MM.1S (cell line): ENCODE measurements around the gene TRMT1L.
A peak's percentile ranks its signal among the peaks of the same experiment; 100 is the strongest.
"Not testable (repeated sequence)": the region's sequence is repeated elsewhere in the genome, so short reads cannot be mapped to it uniquely, and the experiment has no call there.

Source experiments
- DNase-seq: peaks from one replicate; pipeline ENCODE4 v3.0.0-alpha.2; 2015
- H2AFZ ChIP-seq: fragments of 300-600 bp; sonication (generic); 2 replicates; pipeline ENCODE4 v1.6.0; 2016; ENCODE audit warnings: antibody characterized with exemption, low read length
- H3F3A ChIP-seq: fragments of 300-600 bp; sonication (generic); 2 replicates; pipeline ENCODE4 v1.6.1; 2016; ENCODE audit warnings: mild to moderate bottlenecking, antibody characterized with exemption, low read length, moderate library complexity, mixed read lengths; ENCODE audit not compliant: insufficient read depth
- H3K27ac ChIP-seq: fragments of 300-600 bp; sonication (generic); 2 replicates; pipeline ENCODE4 v1.5.1; 2016; ENCODE audit warnings: mild to moderate bottlenecking, low read length
- H3K27me3 ChIP-seq: fragments of 300-600 bp; sonication (generic); replicated peaks from 2 replicates; pipeline ENCODE4 v1.6.0; 2016; ENCODE audit warnings: low read length; ENCODE audit not compliant: insufficient read depth
- H3K36me3 ChIP-seq: fragments of 300-600 bp; sonication (generic); replicated peaks from 2 replicates; pipeline ENCODE4 v1.6.1; 2016; ENCODE audit warnings: mild to moderate bottlenecking, low read length, mixed read lengths; ENCODE audit not compliant: insufficient read depth
- H3K4me1 ChIP-seq: fragments of 300-600 bp; sonication (generic); 2 replicates; pipeline ENCODE4 v1.6.1; 2016; ENCODE audit warnings: low read length, mixed read lengths
- H3K4me2 ChIP-seq: fragments of 300-600 bp; sonication (generic); 2 replicates; pipeline ENCODE4 v1.6.0; 2016; ENCODE audit warnings: low read depth, low read length
- H3K4me3 ChIP-seq: fragments of 300-600 bp; sonication (generic); 2 replicates; pipeline ENCODE4 v1.5.1; 2016; ENCODE audit warnings: low read length, mixed read lengths
- H3K79me2 ChIP-seq: fragments of 300-600 bp; sonication (generic); 2 replicates; pipeline ENCODE4 v1.6.1; 2016; ENCODE audit warnings: mixed run types, low read length, mixed read lengths
- H3K9ac ChIP-seq: fragments of 300-600 bp; sonication (generic); 2 replicates; pipeline ENCODE4 v1.6.1; 2016; ENCODE audit warnings: low read length, mixed read lengths
- H3K9me2 ChIP-seq: fragments of 300-600 bp; sonication (generic); replicated peaks from 2 replicates; pipeline ENCODE4 v1.6.1; 2016; ENCODE audit warnings: mild to moderate bottlenecking, low read length, mixed read lengths; ENCODE audit not compliant: insufficient read depth
- H3K9me3 ChIP-seq: fragments of 300-600 bp; sonication (generic); replicated peaks from 2 replicates; pipeline ENCODE4 v1.6.1; 2016; ENCODE audit warnings: mild to moderate bottlenecking, low read length, mixed read lengths; ENCODE audit not compliant: insufficient read depth
- H4K20me1 ChIP-seq: fragments of 300-600 bp; sonication (generic); 2 replicates; pipeline ENCODE4 v1.6.1; 2016; ENCODE audit warnings: mild to moderate bottlenecking, low read length, moderate library complexity, mixed read lengths; ENCODE audit not compliant: insufficient read depth
- EZH2 ChIP-seq: fragments of 300-600 bp; sonication (generic); optimal IDR thresholded peaks from 2 replicates; pipeline ENCODE3; 2017; ENCODE audit warnings: low read depth, mild to moderate bottlenecking, antibody characterized with exemption, low read length, mixed read lengths
- EZH2phosphoT487 ChIP-seq: fragments of 300-600 bp; sonication (generic); IDR thresholded peaks from 2 replicates; pipeline ENCODE4 v1.6.1; 2018; ENCODE audit warnings: antibody characterized with exemption, low read length
- TF ChIP-seq, protein P1 (sequence below): fragments of 300-600 bp; sonication (generic); IDR thresholded peaks from 2 replicates; pipeline ENCODE4 v1.5.1; 2016; ENCODE audit warnings: antibody characterized with exemption, low read length, mixed read lengths

Gene TRMT1L, protein sequence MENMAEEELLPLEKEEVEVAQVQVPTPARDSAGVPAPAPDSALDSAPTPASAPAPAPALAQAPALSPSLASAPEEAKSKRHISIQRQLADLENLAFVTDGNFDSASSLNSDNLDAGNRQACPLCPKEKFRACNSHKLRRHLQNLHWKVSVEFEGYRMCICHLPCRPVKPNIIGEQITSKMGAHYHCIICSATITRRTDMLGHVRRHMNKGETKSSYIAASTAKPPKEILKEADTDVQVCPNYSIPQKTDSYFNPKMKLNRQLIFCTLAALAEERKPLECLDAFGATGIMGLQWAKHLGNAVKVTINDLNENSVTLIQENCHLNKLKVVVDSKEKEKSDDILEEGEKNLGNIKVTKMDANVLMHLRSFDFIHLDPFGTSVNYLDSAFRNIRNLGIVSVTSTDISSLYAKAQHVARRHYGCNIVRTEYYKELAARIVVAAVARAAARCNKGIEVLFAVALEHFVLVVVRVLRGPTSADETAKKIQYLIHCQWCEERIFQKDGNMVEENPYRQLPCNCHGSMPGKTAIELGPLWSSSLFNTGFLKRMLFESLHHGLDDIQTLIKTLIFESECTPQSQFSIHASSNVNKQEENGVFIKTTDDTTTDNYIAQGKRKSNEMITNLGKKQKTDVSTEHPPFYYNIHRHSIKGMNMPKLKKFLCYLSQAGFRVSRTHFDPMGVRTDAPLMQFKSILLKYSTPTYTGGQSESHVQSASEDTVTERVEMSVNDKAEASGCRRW

DNA sequence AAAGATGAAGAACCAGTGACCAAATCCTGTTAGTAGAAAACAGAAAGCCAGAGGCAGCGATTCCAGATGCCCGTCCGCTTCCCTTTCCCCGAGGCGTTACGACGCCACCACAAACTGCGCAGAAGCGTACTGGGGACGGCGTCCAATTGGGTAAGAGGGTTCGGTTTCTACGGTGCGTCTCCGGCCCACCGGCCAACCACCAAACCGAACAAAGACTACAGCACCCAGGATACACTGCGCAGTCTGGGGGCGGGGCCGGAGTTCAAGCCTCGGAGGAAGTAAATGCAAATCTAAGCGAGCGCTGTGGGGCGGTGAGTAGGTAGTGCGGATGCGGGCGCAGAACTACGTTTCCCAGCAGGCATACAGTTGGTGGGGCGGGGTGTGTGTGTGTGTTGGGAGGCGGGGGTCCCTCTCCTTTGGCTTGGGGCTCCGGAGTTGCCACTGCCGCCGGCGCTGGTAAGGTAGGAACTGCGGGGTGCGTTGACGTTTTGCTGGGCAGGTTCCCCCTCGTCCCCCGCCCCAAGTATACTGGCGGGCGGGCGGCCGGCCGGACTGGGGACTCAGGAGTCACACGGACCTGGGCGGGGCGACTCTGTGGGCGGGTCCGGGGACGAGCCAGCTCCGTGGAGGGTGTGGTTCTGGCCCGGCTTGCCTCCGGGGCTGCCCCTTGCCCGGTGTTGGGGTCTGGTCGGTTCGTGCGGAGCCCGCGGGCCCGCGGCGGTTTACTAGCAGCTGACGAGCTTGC, at the start of gene TRMT1L, which contains the start of gene SWT1:
TRMT1L (minus strand) TSS at position 100 of the 745 bp plus-strand sequence. CDS start 241 bp downstream, outside the sequence.
SWT1 (plus strand) TSS at position 314 of the 745 bp plus-strand sequence. CDS start 3,675 bp downstream, outside the sequence.
- Histone ChIP-seq H3F3A (peaks cover 26% of the 10 kb centered on the region), H3K27ac (peak within 1 kb of the TSS; percentile 74), H3K4me2 (peak within 1 kb of the TSS; percentile 81), H3K9me2 (no peaks in the 10 kb centered on the region), H3K4me3 (peak within 1 kb of the TSS; percentile 87), H4K20me1 (no peaks in the 10 kb centered on the region), H3K36me3 (no peaks in the 10 kb centered on the region), H3K9ac (peak within 1 kb of the TSS; percentile 91), H3K4me1 (peaks cover 44% of the 10 kb centered on the region), H3K27me3 (no peaks in the 10 kb centered on the region), H2AFZ (peak within 1 kb of the TSS; percentile 89), H3K79me2 (peaks cover 42% of the 10 kb centered on the region), H3K9me3 (no peaks in the 10 kb centered on the region)
- TF ChIP-seq EZH2phosphoT487: no peak
- TF ChIP-seq, protein P1, sequence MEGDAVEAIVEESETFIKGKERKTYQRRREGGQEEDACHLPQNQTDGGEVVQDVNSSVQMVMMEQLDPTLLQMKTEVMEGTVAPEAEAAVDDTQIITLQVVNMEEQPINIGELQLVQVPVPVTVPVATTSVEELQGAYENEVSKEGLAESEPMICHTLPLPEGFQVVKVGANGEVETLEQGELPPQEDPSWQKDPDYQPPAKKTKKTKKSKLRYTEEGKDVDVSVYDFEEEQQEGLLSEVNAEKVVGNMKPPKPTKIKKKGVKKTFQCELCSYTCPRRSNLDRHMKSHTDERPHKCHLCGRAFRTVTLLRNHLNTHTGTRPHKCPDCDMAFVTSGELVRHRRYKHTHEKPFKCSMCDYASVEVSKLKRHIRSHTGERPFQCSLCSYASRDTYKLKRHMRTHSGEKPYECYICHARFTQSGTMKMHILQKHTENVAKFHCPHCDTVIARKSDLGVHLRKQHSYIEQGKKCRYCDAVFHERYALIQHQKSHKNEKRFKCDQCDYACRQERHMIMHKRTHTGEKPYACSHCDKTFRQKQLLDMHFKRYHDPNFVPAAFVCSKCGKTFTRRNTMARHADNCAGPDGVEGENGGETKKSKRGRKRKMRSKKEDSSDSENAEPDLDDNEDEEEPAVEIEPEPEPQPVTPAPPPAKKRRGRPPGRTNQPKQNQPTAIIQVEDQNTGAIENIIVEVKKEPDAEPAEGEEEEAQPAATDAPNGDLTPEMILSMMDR: no peak
- TF ChIP-seq EZH2: no peak
- DNase-seq: peak; percentile 100

DNA sequence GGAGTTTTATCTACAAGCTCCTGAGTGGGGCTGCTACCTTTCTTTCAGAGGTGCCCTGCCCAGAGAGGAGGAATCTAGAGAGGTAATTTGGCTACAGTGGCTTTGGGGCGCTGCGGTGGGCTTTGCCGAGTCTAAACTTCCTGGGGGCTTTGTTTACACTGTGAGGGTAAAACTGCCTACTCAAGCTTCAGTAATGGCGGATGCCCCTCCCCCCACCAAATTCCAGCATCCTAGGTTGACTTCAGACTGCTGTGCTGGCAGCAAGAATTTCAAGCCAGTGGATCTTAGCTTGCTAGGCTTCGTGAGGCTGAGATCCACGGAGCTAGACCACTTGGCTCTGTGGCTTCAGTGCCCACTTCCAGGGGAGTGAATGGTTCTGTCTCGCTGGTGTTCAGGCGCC, 44.1 kb upstream of the TRMT1L start:
- H3K36me3 ChIP-seq: no peaks in the 10 kb centered on the region; the same call in 1 of the 2 replicates
- no peaks in the 10 kb centered on the region for H3K4me1 ChIP-seq
- no peak overlapping the region for H3K4me2 ChIP-seq
- no peak overlapping the region for H3K27ac ChIP-seq
- H2AFZ ChIP-seq: no peak overlapping the region
- no peak overlapping the region for H3K9ac ChIP-seq
- H4K20me1 ChIP-seq: no peaks in the 10 kb centered on the region
- H3F3A ChIP-seq: no peaks in the 10 kb centered on the region
- no peak for DNase-seq
- TF ChIP-seq, protein P1: no peak
- TF ChIP-seq EZH2phosphoT487: no peak
- no peak for TF ChIP-seq EZH2
- no peaks in the 10 kb centered on the region for H3K9me2 ChIP-seq
- no peaks in the 10 kb centered on the region for H3K79me2 ChIP-seq
- no peaks in the 10 kb centered on the region for H3K9me3 ChIP-seq
- H3K4me3 ChIP-seq: no peak overlapping the region
- H3K27me3 ChIP-seq: no peaks in the 10 kb centered on the region

DNA sequence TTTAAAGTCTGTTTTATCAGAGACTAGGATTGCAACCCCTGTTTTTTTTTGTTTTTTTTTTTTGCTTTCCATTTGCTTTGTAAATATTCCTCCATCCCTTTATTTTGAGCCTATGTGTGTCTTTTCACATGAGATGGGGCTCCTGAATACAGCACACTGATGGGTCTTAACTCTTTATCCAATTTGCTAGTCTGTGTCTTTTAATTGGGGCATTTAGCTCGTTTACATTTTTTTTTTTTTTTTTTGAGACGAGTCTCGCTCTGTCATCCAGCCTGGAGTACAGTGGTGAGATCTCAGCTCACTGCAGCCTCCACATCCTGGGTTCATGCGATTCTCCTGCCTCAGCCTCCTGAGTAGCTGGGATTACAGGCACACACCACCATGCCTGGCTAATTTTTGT, 42.0 kb upstream of the TRMT1L start:
- H3F3A ChIP-seq, H3K4me1 ChIP-seq, H3K9ac ChIP-seq, H3K4me3 ChIP-seq, H3K9me2 ChIP-seq, H2AFZ ChIP-seq, H3K4me2 ChIP-seq, H3K9me3 ChIP-seq, H3K36me3 ChIP-seq, H3K79me2 ChIP-seq, DNase-seq, H3K27me3 ChIP-seq, H3K27ac ChIP-seq, H4K20me1 ChIP-seq: not testable (repeated sequence)
